Measurements from ENCODE around the gene METTL16. TPM values are rescaled to one million over a fixed set of nuclear protein-coding genes. Genes with fewer than 3 reads are reported as not detected.
"Not testable (repeated sequence)": the region's sequence is repeated elsewhere in the genome, so short reads cannot be mapped to it uniquely, and the experiment has no call there.

Gene METTL16, protein sequence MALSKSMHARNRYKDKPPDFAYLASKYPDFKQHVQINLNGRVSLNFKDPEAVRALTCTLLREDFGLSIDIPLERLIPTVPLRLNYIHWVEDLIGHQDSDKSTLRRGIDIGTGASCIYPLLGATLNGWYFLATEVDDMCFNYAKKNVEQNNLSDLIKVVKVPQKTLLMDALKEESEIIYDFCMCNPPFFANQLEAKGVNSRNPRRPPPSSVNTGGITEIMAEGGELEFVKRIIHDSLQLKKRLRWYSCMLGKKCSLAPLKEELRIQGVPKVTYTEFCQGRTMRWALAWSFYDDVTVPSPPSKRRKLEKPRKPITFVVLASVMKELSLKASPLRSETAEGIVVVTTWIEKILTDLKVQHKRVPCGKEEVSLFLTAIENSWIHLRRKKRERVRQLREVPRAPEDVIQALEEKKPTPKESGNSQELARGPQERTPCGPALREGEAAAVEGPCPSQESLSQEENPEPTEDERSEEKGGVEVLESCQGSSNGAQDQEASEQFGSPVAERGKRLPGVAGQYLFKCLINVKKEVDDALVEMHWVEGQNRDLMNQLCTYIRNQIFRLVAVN
- 20.0 TPM for polyA plus RNA-seq (ENCODE audit: insufficient read length)

DNA sequence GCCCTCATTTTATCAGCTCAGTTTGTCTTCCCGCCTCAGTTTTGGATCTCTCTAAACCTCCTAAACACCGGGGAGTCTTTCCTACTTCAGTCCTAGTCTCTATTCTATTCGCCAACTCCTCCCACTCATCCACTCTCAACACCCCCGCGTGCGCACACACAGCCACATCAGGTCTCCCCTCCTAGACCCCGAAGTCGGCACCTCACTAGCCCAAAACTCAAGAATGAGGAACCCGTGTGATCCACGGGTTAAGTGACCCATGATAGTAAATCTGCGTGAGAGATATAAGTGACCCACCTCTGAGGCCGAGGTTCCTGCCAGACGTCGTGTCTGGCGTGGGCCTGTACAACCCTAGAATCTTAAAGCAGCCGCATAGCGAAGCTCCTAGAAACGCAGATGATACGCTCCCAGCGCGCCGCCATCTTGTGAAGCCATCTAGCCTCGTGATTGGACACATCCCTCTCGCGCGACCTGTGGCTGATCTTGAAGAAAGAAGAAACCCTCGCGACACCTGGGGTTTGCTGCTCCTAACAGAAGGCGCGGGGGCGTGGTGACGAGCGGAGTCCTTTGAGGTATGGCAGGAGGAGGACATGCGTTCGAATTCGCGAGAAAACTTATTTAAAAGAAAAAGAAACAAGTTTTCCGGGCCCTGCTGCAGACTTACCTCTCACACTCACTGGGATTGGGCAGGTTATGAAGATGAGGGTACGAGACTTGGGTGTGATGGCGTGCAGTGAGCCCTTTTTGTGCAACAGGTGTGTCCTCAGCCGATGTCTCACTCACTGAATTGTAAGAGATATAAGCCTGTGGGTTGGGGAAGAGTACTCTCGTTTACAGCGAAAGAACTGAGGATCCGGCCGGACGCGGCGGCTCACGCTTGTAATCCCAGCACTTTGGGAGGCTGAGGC, at the start of gene METTL16:
Gene METTL16 (minus strand): TSS at position 427 of the 908 bp plus-strand sequence. CDS start 9,557 bp downstream, outside the sequence.
- peak; percentile 97 for DNase-seq (ENCODE audit: low read depth)

DNA sequence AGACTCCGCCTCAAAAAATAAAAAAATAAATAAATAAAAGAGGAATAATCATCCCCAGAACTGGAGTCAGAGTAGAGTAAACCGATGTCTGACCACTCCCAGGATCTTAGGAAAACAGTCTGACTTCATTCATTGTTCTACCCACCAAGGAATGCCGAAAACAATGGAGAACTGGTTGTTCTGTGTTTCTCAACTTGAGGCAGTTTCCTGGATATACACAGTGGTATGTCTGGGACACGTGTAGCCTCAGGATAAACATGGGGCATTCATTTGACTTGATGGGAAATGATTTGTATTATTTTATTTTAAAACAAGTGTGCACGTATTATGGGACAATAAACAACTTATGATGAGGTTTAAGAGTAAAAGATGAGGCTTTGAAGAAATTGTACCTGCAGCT, 49.0 kb upstream of the METTL16 start:
- DNase-seq (ENCODE audit: low read depth): no peak

DNA sequence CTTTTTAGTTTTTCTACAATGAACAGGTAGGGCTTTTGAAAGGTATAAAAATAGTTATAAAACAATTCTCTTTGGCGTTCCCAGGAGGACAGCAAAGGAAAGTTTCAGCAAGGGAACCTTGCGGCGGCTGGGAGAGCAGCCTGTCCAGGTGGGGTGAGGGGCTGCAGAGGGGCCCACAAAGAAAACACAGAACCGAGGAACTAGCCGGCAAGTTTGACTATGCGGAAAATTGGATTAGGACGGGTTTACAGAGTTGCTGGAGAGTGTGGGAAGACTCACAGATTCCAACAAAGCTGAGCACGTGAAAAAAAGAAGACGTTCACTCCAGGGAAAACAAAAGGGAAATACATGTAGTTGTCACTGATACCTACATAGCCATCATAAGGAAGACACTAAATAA, 40.2 kb upstream of the METTL16 start:
- DNase-seq (ENCODE audit: low read depth): no peak

DNA sequence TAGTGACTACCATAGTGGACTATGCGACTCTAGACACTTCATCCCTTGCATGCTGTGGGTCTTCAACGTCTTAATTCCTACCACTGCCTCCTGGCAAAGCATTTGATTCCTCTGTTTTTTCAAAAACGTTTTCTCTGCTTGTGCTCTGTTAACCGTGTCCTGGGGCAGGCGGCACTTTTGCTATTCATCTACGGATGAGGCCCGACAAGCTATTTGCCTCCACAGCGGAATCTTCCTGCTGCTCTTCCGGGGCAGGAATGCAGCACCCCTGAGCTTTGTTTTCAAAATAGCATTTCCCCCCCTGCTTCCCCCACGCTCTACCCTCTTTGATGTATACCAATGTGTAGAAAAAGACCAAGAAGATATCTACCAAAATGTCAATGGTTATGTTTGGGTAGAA, 39.8 kb upstream of the METTL16 start:
- DNase-seq (ENCODE audit: low read depth): no peak

DNA sequence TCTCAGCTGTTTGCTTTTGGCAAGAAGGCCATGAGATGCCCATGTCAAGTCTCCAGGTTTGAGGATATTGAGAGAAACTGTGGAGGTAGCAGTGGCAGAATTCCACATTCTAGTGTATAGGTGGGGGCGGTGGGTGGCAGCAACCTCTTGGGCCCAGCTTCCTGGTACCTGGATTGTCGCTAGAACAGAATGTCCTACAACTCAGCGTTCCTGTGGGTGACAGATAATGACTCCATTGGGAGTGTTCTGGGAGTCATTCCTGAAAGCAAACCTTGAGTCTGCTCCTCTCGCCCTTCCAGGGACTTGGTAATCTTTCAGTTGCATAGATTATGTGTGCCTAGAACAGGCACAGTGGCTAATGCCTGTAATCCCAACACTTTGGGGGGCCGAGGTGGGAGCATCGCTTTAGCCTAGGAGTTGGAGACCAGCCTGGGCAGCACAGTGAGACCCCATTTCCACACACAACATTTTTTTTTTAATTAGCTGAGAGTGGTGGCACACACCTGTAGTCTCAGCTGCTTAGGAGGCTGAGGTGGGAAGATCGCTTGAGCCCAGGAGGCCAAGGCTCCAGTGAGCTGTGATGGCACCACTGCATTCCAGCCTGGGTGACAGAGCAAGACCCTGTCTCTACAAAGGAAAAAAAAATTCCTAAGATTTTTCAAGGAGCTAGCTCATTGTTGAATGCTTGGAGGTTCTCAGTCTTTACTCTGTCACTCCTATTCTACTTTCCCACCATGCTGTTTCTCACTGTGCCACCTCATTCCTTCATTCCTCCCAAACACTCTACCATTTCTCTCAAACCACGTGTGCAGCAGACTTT, 37.9 kb upstream of the METTL16 start:
- no peak for DNase-seq (ENCODE audit: low read depth)

DNA sequence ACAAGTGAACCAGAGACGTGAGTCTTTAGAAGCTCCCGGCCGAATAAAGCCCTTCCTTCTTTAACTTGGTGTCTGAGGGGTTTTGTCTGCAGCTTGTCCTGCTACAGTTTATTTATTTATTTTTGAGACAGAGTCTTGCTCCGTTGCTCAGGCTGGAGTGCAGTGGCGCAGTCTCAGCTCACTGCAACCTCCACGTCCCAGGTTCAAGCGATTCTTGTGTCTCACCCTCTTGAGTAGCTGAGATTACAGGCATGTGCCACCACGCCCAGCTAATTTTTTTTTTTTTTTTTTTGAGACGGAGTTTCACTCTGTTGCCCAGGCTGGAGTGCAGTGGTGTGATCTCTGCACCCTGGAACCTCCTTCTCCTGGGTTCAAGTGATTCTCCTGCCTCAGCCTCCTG, 36.3 kb upstream of the METTL16 start:
- DNase-seq (ENCODE audit: low read depth): not testable (repeated sequence)

DNA sequence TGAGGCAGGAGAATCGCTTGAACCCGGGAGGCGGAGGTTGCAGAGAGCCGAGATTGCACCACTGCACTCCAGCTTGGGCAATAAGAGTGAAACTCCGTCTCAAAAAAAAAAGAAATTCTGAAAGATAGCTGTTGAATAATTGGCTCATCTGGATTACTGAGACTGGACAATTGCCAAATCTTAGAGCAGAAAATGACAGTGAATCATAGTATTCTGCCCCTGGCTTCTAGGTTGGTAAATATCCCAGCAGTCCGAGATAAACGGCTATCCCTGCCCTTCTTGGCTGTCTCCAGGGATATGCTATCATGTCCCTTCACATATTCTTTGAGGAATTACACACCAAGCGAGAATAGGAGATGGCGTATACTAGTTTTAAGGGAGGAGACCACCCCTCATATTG, 35.5 kb upstream of the METTL16 start:
- DNase-seq (ENCODE audit: low read depth): no peak

DNA sequence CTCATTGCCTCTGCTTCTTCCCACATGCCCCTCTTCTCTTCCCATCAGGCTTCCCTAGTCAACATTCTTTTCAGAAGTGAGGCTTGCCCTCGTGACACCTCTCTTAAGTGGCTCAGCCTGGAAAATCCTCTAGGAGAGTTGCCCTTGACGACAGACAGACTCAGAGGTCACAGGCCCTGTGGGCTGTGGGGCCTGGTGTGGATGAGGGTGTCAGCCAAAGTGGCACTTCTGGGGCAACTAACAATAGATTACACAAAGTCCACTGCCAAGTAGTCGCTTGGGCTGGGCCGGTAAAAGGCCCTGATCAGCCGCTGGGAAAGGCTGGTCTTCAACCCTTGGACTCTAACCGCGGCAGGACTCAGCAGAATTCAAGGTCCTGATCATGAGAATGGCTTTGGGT, 33.7 kb upstream of the METTL16 start:
- DNase-seq (ENCODE audit: low read depth): no peak

DNA sequence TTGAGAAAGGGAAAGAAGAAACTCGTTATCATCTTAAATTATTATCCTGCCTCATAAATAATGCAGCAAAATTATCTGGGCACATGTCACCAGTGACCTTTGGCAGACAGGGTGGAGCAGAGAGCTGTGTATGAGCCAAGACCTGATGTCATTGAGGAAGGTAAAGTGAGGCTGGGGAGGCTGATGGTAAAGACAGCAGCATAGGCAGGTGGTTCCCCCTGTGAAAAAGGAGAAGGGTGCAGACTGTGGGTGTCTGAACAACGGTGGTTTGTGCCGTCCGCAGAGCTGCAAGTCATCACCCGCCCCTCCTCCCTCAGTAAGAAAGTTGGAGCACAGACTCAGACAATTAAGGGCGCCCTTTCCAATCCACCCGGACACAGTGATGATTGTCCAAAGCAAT, 30.8 kb upstream of the METTL16 start:
- DNase-seq (ENCODE audit: low read depth): no peak

DNA sequence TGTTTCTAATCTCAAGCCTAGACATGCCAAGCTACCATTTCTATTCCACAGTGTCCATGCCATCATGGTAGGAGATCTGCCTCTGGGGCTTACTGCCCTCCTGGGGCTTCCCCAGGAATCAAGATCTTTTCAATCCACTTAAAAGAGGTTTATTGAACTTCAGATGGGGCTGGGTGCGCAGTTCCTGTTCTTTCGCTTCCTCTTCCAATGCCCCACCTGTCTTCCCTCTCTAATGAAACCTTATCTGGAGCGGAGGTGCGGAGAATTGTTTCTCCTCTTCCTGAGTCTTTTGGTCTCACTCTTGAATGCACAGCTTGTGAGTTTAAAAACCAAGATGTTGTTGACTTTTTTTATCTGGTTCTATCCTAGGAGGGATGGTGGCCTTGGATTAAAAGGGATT, 30.4 kb upstream of the METTL16 start:
- DNase-seq (ENCODE audit: low read depth): no peak

DNA sequence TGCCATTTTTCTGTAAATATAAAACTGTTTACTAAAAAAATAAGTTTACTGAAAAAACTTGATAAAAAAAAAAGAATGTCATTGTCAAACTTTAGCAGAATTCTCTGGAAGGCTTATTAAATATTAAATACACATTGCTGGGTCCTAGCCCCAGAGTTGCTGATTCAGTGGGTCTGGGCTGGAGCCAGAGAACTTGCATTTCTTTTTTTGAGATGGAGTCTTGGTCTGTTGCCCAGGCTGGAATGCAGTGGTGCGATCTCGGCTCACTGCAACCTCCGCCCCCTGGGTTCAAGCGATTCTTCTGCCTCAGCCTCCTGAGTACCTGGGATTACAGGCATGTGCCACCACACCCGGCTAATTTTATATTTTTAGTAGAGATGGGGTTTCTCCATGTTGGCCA, 25.9 kb upstream of the METTL16 start:
- not testable (repeated sequence) for DNase-seq (ENCODE audit: low read depth)

DNA sequence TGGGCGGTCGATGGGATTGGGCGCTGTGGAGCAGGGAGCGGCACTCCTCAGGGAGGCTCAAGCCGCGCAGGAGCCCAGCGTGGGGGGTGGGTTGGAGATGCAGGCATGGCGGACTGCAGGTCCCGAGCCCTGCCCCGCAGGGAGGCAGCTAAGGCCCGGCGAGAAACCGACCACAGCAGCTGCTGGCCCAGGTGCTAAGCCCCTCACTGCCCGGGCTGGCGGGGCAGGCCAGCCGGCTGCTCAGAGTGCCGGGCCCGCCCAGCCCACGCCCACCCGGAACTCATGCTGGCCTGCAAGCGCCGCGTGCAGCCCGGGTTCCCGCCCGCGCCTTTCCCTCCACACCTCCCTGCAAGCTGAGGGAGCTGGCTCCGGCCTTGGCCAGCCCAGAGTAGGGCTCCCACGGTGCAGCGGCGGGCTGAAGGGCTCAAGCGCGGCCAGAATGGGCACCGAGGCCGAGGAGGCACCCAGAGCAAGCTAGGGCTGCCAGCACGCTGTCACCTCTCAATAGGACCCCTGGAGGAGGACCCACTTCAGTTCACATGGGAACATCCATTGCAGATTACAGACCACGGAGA, 20.5 kb upstream of the METTL16 start:
- no peak for DNase-seq (ENCODE audit: low read depth)

DNA sequence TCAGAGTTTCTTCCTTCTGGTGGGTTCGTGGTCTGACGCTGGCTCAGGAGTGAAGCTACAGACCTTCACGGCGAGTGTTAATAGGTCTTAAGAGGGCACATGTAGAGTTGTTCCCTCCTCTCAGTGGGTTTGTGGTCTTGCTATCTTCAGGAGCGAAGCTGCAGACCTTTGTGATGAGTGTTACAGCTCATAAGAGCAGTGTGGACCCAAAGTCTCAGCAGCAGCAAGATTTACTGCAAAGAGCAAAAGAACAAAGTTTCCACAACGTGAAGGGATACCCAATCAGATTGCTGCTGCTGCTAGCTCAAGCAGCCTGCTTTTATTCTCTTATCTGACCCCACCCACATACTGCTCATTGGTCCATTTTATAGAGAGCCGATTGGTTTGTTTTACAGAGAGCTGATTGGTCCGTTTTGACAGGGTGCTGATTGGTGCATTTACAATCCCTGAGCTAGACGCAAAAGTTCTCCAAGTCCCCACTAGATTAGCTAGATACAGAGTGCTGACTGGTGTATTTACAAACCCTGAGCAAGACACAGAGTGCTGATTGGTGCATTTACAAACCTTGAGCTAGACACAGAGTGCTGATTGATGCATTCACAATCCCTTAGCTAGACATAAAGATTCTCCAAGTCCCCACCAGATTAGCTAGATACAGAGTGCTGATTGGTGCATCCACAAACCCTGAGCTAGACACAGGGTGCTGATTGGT, 19.7 kb upstream of the METTL16 start:
- DNase-seq (ENCODE audit: low read depth): not testable (repeated sequence)

DNA sequence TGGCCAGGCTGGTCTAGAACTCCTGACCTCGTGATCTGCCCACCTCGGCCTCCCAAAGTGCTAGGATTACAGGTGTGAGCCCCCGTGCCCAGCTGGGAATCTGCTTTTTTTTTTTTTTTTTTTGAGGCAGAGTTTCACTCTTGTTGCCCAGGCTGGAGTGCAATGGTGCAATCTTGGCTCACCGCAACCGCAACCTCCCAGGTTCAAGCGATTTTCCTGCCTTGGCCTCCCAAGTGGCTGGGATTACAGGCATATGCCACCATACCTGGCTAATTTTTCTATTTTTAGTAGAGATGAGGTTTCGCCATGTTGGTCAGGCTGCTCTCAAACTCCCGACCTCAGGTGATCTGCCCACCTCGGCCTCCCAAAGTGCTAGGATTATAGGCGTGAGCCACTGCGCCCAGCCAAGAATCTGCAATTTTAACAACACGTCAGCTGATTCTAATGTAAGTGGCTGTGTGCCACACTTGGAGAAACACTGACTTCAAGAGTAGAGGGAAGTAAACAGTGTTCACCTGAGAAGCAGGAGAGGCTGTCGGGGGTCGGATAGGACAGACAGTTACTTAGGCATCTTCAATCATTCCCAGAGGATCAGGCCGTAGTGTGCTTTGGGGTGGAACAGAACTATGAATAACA, 10.2 kb upstream of the METTL16 start:
- not testable (repeated sequence) for DNase-seq (ENCODE audit: low read depth)

DNA sequence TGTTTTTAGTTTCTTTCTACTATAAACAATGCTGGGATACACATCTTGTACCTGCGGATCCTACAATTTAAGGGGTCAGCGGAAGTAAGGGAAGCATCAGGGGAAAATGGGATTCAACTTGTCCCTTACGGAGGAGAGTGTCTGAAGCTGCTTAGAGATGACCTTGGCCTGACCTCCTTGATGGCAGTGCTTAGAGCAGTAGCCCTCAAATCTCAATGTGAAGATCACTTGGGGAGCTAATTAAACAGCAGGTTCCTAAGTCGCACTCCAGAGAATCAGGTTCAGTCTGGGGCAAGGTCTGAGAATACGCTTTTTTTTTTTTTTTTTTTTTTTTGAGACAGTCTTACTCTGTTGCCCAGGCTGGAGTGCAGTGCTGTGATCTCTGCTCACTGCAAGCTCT, 9.6 kb upstream of the METTL16 start:
- no peak for DNase-seq (ENCODE audit: low read depth)

DNA sequence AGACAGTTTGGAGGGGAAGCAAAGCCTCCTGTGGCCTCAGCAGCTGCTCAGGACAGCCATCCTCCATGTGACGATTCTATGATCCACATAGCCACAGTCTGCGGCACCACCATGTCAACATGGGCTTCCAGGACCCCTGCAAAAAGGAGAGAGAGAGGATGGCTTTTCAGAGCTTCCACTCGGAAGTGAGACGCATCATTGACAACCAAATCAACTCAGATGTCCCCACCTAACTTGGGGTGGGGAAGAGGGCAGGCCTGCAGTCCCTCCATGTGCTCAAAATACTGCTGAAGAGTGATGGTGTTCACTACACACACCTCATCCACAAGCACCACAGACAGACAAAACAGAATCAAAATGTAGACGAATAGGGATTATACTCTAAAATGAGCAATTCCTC, 5.9 kb upstream of the METTL16 start:
- no peak for DNase-seq (ENCODE audit: low read depth)

DNA sequence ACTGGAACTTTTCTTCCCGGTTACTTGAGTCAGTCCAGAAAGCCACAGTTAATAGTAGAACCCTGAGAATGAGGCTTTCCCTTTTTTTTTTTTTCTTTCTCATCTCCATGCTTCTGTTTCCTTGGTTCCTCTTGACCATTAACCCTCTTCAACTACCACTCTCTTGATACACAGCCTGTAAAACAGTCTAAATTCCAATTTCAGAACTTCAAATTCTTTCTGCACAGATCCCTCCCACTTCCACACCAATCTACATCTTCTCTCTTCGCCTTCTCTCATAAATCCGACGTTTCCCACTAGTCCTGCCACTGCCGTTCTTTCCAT, 588 bp downstream of the METTL16 start:
- DNase-seq (ENCODE audit: low read depth): no peak

DNA sequence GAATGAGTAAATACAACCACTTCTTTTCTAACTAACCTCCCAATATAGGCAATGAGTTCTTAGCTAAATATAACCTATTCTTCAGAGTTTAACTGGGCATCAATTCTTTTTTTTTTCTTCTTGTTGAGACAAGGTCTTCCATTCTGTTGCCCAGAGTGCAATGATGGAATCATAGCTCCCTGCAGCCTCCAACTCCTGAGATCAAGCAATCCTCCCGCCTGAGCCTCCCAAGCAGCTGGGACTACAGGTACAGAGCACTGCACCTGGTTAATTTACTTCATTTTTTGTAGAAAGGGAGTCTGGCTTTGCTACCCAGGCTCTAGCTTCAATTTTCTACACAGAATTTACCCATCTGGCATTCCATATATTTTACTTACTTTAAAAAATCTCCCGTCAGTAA, 1.1 kb downstream of the METTL16 start:
- DNase-seq (ENCODE audit: low read depth): no peak

DNA sequence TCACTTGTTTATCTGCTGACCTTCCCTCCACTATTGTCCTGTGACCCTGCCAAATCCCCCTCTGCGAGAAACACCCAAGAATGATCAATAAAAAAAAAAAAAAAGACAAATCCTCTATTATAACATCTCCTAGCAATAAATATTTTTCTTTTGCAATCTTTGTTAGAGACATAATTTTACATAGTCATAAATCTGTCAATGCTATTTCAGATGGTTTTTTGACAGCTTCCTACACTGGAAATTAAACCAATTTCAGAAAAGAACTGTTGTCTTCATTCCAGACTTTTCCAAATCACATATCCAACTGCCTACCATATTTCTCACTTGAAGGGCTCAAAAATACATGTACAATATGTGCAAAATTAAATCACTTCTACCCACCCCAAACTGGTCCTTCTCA, 3.7 kb downstream of the METTL16 start:
- DNase-seq (ENCODE audit: low read depth): no peak

DNA sequence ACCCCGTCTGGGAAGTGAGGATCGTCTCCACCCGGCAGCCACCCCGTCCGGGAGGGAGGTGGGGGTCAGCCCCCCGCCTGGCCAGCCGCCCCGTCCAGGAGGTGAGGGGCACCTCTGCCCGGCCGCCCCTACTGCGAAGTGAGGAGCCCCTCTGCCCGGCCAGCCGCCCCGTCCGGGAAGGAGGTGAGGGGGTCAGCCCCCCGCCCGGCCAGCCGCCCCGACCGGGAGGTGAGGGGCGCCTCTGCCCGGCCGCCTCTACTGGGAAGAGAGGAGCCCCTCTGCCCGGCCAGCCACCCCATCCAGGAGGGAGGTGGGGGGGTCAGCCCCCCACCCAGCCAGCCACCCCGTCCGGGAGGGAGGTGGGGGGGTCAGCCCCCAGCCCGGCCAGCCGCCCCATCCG, 4.7 kb downstream of the METTL16 start:
- DNase-seq (ENCODE audit: low read depth): not testable (repeated sequence)

Data from forelimb muscle (tissue), 1 donor.